ENCODE measurements around the gene HCRT. TPM values are rescaled to one million over a fixed set of nuclear protein-coding genes. Genes with fewer than 3 reads are reported as not detected.
A peak's percentile ranks its signal among the peaks of the same experiment; 100 is the strongest.

HCRT gene
- total RNA-seq, 2 donors from 2014 or later, result not detected

- Mint-ChIP-seq H3K9me3 (no peaks in the 10 kb centered on the region), H3K27me3 (ENCODE audit: insufficient read depth) (no peaks in the 10 kb centered on the region), H3K4me3 (no peak overlapping the region), H3K27ac (peak overlapping the region; percentile 88), H3K4me1 (peaks cover 64% of the 10 kb centered on the region), H3K36me3 (ENCODE audit: low read depth) (peaks cover 16% of the 10 kb centered on the region)
- no peak for DNase-seq
- peaks cover 31% of the 10 kb centered on the region for H3K4me1 ChIP-seq (ENCODE audit: control insufficient read depth, insufficient read depth, low read length)
- no peak overlapping the region for H3K4me3 ChIP-seq (ENCODE audit: low read length)
- no peak overlapping the region for H3K27ac ChIP-seq (ENCODE audit: low read depth, low read length)
- H3K36me3 ChIP-seq (ENCODE audit: control insufficient read depth, insufficient read depth, low read length), result peaks cover 46% of the 10 kb centered on the region
- no peak for TF ChIP-seq CTCF (conservative IDR thresholded peaks at IDR 0.05)
- H3K9ac ChIP-seq (ENCODE audit: extremely low read depth, low read length, poor library complexity, severe bottlenecking), result peak overlapping the region; percentile 33
- 92 to 97% methylated on average over 5 to 6 of the region's 6 CpGs for WGBS, 2 experiments (ENCODE audit: insufficient coverage in 1 of 2, insufficient read length in 1 of 2)
- H3K9me3 ChIP-seq (ENCODE audit: control insufficient read depth, low read length), result no peaks in the 10 kb centered on the region
- no peaks in the 10 kb centered on the region for H3K27me3 ChIP-seq (ENCODE audit: control insufficient read depth, insufficient read depth, low read length, poor library complexity, severe bottlenecking)
Measured at GRCh38 chr17:42135151-42135550, 50.1 kb downstream of the HCRT start.

Other genes starting within 250 kb of the HCRT start
- 10 to 100 TPM; 64.3 to 79.6 TPM for gene CNP, start 218.7 kb downstream of the HCRT start, total RNA-seq
- gene DNAJC7, start 168.0 kb downstream of the HCRT start, total RNA-seq, result 100 to 1,000 TPM; 112 to 116 TPM
- gene NKIRAS2, start 165.4 kb downstream of the HCRT start, total RNA-seq, result 10 to 100 TPM; 48.0 to 51.2 TPM
- 1 to 10 TPM; 1.7 to 2.9 TPM for gene C17orf113, start 134.9 kb downstream of the HCRT start, total RNA-seq
- 1 to 10 TPM; 1.4 to 2.1 TPM for gene ZNF385C, start 87.0 kb downstream of the HCRT start, total RNA-seq
- gene DHX58, start 72.7 kb downstream of the HCRT start, total RNA-seq, result under 1 TPM; 0.38 to 0.48 TPM
- gene KAT2A, start 64.1 kb downstream of the HCRT start, total RNA-seq, result 10 to 100 TPM; 48.0 to 57.6 TPM
- gene HSPB9, start 62.6 kb downstream of the HCRT start, total RNA-seq, result under 1 TPM in 1 of 2 donors, not detected in 1; 0.22 TPM
- 10 to 100 TPM; 61.0 to 67.8 TPM for gene RAB5C, start 30.5 kb downstream of the HCRT start, total RNA-seq
- not detected for gene KCNH4, start 4.3 kb downstream of the HCRT start, total RNA-seq
- gene GHDC, start 9.0 kb upstream of the HCRT start, total RNA-seq, result 1 to 10 TPM; 4.4 to 8.4 TPM
- 10 to 100 TPM; 35.7 to 51.4 TPM for gene STAT5B, start 90.9 kb upstream of the HCRT start, total RNA-seq
- 1 to 10 TPM; 3.5 to 4.8 TPM for gene STAT5A, start 103.0 kb upstream of the HCRT start, total RNA-seq
- 10 to 100 TPM; 27.5 to 32.4 TPM for gene STAT3, start 203.0 kb upstream of the HCRT start, total RNA-seq
- gene CAVIN1, start 237.8 kb upstream of the HCRT start, total RNA-seq, result 1 to 10 TPM in 1 of 2 donors, under 1 TPM in 1; 0.51 to 3.1 TPM

Data from endodermal cell (in vitro differentiated cells).